RKO (cell line): ENCODE results near the gene RBBP7.
A peak's percentile ranks its signal among the peaks of the same experiment; 100 is the strongest.

Source experiments
- DNase-seq: peaks from one replicate; pipeline ENCODE4 v3.0.0-alpha.2; 2016; ENCODE audit warnings: low spot score

RBBP7 gene

DNA sequence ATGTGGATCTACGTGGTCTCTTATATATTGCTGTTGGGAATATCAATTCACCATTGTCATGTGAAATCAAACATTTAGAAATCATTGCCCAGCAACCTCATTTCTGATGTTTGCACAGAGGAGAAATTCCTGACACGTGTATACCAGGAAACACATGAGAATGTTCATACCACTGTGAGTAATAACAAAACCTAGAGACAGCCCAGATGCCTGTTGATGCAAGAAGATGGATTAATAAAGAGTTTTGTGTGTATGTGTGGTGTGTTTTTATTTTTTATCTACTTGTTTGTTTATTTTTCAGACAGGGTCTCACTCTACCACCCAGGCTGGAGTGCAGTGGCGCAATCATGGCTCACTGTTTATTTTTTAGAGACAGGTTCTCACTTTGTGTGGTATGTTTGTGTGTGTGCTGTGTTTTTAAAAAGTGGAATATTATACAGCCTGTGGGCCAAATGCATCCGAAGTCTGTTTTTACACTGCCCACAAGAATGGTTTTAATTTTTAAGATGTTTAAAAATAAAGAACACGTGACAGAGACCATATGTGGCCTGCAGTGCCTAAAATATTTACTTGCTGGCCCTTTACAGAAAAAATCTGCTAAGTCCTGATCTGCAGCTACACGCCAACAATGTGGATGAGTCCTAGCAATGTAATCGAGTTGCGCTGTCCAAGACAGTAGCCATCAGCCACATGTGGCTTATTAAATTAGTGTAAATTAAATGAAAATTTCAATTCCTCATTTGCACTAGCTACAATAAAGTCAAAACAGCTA lies 44.7 kb downstream of the RBBP7 start:
- no peak for DNase-seq

DNA sequence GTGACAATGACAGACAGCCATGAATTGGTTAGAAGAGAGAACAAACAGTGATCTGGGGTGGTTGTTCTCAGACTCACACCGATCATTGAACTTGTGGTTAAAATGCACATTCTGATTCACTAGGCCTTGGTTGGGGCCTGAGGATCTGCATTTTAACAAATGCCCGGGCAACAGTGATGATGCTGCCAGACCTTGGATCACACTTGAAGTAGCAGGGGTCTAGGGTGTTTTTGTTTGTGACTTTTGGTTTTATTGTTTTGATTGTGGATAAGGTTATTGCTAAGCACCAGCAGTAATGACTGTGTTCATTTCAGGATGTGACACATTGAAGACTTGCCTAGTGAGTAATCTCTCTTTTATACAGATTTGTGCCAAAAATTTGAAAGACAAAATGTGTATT lies 47.4 kb downstream of the RBBP7 start:
- DNase-seq, result peak; percentile 83

DNA sequence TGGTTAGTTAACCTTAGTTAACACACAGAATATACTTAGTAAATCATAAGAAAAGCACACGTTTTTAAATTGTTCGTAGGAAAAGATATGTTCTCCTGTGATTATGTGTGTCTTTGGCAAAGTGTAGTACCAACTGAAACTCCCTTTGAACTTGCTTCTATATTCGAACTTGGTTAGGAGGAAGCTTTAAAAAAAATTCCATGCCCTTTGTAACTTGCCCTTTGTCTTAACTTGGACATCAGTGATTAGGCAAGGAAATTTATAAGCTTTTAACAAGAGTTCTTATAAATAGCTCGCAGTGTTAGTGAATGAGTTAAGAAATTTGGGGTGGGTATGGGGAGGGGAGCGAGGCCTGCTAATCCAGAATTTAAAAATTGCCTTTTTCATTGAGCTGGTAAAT lies 50.5 kb downstream of the RBBP7 start:
- no peak for DNase-seq

DNA sequence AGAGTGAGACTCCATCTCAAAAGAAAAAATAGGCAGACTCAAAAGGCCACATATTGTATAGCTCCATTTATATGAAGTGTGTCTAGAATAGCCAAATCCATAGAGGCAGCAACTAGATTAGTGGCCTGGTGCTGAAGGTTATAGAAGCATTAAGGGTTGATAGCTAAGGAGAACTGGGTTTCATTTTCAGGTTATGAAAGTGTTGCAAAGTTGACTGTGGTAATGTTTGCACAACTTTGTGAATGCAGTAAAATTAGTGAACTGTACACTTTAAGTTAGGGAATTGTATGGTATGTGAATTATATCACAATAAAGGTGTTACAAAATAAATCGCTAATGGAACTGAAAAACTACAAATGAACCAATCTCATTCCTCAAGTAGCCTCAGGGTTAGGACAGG lies 55.6 kb downstream of the RBBP7 start:
- no peak for DNase-seq

DNA sequence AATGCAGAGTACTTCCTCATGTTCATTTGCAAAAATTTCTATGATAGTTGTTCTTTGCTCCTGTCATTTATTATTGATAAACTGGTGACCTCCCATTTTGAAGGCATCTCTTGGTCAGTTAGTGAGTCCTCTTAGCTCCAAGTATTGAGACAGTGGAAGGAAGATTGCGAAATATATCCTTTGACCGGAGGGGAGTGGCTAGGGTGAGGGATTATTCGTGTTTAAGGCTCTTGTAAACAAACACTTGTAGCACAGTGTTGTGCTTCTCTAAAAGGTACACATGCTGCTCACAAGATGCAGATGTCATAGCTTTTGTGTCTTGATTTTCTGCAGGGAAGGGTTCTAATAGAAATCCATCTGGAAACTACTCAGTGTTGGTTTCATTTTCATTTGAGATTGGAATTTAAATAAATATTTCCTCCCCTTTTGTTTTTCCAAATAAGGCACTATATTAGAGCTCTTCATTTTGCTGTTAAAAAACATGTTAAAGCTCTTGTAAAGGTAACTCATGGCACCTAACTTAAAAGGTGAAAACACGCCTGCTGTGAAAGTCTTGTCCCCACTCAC lies 62.1 kb downstream of the RBBP7 start:
- no peak for DNase-seq

DNA sequence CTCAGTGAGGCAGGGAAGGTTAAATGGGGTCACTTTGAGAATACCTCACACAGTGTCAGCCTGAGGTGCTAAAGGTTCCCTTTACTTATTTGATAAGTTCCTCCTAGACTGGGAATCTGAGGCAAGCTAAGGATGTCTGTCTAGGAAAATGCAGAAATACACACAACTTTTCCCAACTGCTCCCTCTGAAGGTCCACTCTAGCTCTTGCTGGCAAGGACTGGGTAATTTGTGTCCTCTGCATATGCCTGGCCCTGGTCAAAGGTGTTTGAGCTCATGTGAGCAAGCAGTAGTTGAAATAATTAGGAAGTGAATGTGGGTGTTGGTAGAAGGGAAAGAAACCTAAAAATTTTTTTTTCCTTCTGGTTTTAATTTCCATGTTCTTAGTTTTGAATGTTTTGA lies 62.6 kb downstream of the RBBP7 start:
- peak; percentile 47 for DNase-seq

DNA sequence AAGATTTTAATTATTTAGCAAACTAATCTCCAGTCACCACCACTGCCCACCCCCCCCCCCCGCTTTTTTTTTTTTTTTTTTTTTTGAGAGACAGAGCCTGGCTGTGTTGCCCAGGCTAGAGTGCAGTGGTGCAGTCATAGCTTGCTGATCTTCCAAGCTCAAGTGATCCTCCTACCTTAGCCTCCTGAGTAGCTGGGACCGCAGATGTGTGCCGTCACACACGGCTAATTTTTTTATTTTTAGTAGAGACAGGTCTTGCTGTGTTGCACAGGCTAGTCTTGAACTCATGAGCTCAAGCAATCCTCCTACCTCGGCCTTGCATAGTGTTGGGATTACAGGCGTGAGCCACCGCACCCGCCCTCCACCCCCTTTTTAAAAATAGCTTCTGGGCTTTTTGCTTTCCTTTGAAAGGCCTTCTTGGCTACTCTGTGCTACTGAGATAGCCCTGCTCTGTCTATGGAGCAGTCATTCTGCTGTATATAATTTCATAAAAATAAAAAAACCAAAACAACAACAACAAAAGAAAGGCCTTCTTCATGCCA lies 65.2 kb downstream of the RBBP7 start:
- no peak for DNase-seq

DNA sequence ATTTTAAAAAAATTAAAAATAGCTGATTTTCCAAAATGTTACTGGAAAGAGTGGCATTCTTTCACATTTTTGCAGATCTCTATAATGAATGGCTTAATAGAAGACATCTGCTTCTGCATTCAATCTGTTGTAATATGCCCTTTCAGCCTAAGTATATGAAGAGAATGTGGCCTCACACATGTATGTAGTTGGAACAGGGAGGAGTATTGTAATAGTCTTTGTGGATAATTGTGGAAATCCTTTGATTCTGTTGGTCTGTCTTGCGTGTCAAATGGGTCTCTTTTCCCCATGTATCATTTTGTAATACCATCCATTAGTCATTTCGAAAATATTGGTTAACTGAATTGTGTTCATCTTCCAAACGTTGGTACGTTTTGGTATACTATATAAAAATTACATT lies 72.3 kb downstream of the RBBP7 start:
- no peak for DNase-seq

DNA sequence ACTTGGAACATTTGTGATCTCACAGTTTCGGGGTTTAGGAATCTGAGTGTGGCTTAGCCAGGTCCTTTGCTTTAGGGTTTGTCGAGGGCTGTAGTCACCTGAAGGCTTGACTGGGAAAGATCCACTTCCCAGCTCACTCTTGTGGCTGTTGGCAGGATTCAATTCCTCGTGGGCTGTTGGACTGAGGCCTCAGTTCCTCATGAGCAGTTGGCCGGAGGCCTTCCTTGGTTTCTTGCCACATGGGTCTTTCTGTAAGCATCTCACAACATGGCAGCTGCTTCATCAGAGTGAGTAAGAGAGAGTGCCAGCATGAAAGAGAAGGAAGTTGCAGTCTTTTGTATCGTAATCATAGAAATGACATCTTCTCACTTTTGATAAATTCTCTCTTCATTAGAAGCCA lies 72.8 kb downstream of the RBBP7 start:
- no peak for DNase-seq

DNA sequence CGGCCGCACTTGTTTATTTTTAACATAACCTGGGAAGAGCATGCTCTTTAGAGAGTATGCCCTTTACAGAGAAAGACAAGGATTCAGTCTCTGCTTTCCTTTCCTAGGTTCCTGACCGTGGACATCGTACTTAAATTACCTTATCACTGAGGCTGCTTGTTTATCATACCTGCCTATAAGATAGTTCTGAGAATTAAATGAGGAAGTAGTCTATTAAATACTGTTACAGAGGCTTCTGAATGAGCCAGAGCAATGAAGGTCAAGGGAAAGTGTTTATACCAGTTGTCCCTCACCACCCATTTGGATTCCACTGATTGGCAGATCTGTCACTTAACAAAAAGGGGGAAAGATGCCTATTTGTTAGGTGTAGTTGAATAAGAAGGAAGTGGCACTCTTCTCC lies 73.9 kb downstream of the RBBP7 start:
- no peak for DNase-seq
